GM13976 (cell line): ENCODE data around the gene SLA2.

Experiments used
- DNase-seq: peaks from one replicate; pipeline ENCODE4 v3.0.0; 2012; ENCODE audit warnings: low spot score
- in situ Hi-C: fragments of 300-500 bp; cut with MboI; formaldehyde crosslinking; loops from one replicate; pipeline ENCODE4 v1.12.0; 2022; ENCODE audit warnings: low sequenced_read_pairs, mixed read lengths, inconsistent platforms; ENCODE audit not compliant: unreplicated experiment
- TF ChIP-seq, protein P1 (sequence below): IDR thresholded peaks from 2 replicates; pipeline ENCODE4 v1.5.1; 2012; ENCODE audit warnings: borderline replicate concordance, mild to moderate bottlenecking; ENCODE audit not compliant: insufficient read depth; ENCODE audit errors: extremely low read depth, missing control alignments, control extremely low read depth

The SLA2 gene

DNA sequence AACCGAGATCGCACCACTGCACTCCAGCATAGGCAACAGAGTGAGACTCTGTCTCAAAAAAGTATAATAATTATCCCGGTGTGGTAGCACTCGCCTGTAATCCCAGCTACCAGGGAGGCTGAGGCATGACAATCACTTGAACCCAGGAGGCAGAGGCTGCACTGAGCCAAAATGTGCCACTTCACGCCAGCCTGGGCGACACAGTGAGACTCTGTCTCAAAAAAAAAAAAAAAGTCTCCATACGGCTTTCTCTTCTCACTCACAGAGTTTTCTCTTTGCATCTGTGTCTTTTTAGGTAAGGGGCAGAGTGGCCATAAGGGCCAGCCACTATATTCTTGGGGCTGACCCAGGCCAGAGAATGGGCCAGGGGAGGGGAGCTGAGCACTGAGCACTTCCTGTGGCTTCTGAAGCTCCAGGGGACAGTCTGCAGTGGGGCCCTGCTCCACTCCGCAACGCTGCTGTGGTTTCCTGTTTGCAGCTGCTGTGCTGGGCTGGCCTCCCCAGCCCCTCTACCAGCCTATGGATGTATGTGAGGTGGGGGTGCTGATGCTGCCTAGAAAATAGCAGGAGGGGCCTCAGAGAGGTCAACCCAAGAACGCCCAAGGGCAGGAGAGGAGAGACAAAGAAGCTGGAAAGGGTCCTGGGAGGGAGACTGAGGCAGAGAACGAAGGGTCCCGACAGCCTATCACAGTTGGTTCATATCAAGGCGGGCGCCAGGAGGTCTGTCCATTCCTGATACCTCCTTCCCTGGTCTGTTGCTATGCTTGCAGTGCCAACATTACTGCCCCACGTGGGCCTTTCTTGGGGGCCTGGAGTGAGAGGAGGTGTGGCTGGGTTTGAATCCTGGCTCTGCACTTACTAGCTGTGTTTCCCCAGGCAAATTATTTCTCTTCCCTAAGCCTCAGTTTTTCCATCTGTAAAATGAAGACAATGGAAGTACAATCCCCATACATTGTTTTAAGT, 16.0 kb downstream of the SLA2 start:
- DNase-seq = peak; percentile 69
- in situ Hi-C loops = no loop called here
- TF ChIP-seq, protein P1, sequence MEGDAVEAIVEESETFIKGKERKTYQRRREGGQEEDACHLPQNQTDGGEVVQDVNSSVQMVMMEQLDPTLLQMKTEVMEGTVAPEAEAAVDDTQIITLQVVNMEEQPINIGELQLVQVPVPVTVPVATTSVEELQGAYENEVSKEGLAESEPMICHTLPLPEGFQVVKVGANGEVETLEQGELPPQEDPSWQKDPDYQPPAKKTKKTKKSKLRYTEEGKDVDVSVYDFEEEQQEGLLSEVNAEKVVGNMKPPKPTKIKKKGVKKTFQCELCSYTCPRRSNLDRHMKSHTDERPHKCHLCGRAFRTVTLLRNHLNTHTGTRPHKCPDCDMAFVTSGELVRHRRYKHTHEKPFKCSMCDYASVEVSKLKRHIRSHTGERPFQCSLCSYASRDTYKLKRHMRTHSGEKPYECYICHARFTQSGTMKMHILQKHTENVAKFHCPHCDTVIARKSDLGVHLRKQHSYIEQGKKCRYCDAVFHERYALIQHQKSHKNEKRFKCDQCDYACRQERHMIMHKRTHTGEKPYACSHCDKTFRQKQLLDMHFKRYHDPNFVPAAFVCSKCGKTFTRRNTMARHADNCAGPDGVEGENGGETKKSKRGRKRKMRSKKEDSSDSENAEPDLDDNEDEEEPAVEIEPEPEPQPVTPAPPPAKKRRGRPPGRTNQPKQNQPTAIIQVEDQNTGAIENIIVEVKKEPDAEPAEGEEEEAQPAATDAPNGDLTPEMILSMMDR = no peak

GRCh38 chr20:36628076-36628475, 17.9 kb downstream of the SLA2 start:
- DNase-seq = no peak
- TF ChIP-seq, protein P1 = no peak
- in situ Hi-C loops = no loop called here

GRCh38 chr20:36624944-36625324, 21.1 kb downstream of the SLA2 start:
- in situ Hi-C loops = no loop called here
- TF ChIP-seq, protein P1 = no peak
- no peak for DNase-seq

DNA sequence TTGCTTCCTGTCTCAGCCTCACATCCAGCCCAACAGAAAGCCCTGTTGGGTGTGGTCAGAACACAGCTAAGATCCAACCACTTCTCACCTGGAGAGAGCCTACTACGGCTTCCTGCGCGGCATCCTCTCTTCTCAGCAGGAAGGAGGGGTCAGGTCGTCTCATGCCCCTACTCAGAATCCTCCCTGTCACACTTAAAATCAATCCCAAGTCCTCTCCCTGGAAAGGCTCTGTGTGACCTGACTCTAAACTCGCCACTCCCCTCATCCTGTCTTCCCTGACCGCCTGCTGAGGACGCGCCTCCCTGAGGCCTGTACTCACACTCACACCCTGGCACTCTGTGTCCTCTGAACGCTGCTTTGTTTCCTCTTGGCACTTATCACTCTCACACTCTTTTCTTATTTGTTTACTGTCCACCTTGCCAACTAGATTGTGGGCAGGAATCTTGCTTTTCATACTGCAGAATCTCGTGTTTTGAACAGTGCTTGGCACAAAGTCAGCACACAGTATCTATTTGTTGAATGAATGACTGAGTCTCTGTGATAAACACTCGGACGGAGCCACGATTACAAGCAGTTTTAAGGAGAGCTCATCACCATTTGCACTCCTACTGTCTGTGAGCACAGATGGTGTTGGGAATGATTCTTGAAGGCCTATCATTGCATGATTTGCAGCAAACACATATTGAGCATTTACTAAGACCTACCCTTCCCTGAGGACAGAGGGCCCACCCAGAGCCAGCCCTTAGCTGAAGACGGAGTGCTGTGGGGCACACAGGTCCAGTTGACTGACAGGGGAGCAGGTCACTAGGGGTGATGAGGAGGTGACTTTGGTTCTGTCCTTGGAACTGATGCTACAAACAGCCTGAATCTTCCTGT, 21.7 kb downstream of the SLA2 start:
- in situ Hi-C loops = no loop called here
- TF ChIP-seq, protein P1 = no peak
- DNase-seq = no peak

DNA sequence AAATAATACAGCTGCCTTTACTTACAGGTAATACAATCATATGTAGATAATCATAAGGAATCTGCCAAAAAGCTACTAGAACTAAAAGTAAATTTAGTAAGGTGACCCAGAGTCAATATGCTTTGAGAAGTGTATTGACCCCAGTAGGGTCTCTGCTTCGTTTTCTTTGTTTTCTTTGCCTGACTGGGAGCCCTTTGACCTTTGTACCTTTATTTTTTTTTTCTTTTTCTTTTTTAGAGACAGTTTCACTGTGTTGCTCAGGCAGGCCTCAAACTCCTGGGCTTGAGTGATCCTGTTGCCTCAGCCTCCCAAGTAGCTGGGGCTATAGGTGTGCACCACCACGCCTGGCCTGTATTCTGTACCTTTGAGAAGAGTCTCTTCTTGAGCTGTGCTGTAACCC, 22.6 kb downstream of the SLA2 start:
- DNase-seq = no peak
- in situ Hi-C loops = no loop called here
- TF ChIP-seq, protein P1 = no peak

DNA sequence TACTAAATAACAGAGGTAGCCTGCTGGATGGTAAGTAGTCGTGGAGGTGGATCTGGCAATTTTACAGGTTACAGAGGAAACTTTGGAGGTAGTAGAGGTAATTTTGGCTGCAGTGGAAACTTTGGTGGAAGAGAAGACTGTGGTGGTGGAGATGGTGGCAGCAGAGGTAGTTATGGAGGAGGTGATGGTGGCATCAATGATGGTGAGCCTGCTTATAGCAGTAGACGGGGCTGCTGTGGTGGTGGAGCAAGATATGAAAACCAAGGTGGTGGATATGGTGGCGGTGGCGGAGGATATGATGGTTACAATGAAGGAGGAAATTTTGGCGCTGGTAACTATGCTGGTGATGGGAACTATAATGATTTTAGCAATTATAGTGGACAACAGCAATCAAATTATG, 25.1 kb downstream of the SLA2 start:
- TF ChIP-seq, protein P1 = no peak
- in situ Hi-C loops = no loop called here
- no peak for DNase-seq
